Tibial nerve (tissue), 4 donors: Measurements from ENCODE around the gene CWC22.

ENCODE experiments used
- CTCF ChIP-seq, 5 experiments: fragments of 200-600 bp in 3 of 5; fragments of 450-650 bp in 2 of 5; sonication (generic) in 3 of 5; IDR thresholded peaks; one replicate each; pipeline ENCODE4 v1.5.1; 2016 to 2019; ENCODE audit warnings: antibody characterized with exemption in 5 of 5, mild to moderate bottlenecking in 3 of 5, moderate library complexity in 2 of 5
- EP300 ChIP-seq, 2 donors: sonication (generic); formaldehyde crosslinking; IDR thresholded peaks; one replicate each; pipeline ENCODE4 v1.6.1; 2017; ENCODE audit warnings: antibody characterized with exemption in 2 of 2, mild to moderate bottlenecking in 1 of 2
- POLR2A ChIP-seq, 2 donors: fragments of 450-650 bp; IDR thresholded peaks; one replicate each; pipeline ENCODE4 v1.6.1; 2017; ENCODE audit warnings: antibody characterized with exemption in 2 of 2, mild to moderate bottlenecking in 2 of 2, moderate library complexity in 2 of 2

- no peak for TF ChIP-seq CTCF (IDR thresholded peaks at IDR 0.05)
- no peak for TF ChIP-seq POLR2A (IDR thresholded peaks at IDR 0.05)
- TF ChIP-seq EP300 (IDR thresholded peaks at IDR 0.05) = no peak
Measured at GRCh38 chr2:179913809-179914208, 93.3 kb downstream of the CWC22 start.
